Measurements from ENCODE around the gene CHIC1. TPM values are rescaled to one million over a fixed set of nuclear protein-coding genes. Genes with fewer than 3 reads are reported as not detected.
"Not testable (repeated sequence)": the region's sequence is repeated elsewhere in the genome, so short reads cannot be mapped to it uniquely, and the experiment has no call there.

The CHIC1 gene
- polyA plus RNA-seq, 1 donor (not counting 4 experiments of a cell fraction or from before 2014, with no cell fraction given): 6.3 TPM

GRCh38 chrX:73615022-73615421, 52.0 kb downstream of the CHIC1 start:
- Histone ChIP-seq H3K4me3 (ENCODE audit: control insufficient read depth in 2 of 3, extremely low read depth in 1 of 3, insufficient read depth in 2 of 3, low read depth in 1 of 3, low read length in 3 of 3) (no peak overlapping the region), H3K27me3 (ENCODE audit: control insufficient read depth, extremely low read depth, insufficient read depth, low read length) (no peaks in the 10 kb centered on the region), H3K79me2 (ENCODE audit: control insufficient read depth, insufficient read depth, low read length) (no peaks in the 10 kb centered on the region), H3K4me2 (ENCODE audit: control insufficient read depth, extremely low read depth, insufficient read depth, low read depth, low read length) (no peak overlapping the region), H2AFZ (ENCODE audit: control insufficient read depth, low read length) (no peak overlapping the region), H3K9me1 (ENCODE audit: control insufficient read depth, extremely low read depth, insufficient read depth, low read length) (no peaks in the 10 kb centered on the region), H3K9me3 (ENCODE audit: control insufficient read depth, low read depth, low read length) (no peaks in the 10 kb centered on the region), H3K4me1 (ENCODE audit: control insufficient read depth, extremely low read depth, insufficient read depth, low read length) (no peaks in the 10 kb centered on the region), H4K20me1 (ENCODE audit: control insufficient read depth, extremely low read depth, insufficient read depth, low read length) (no peaks in the 10 kb centered on the region), H3K36me3 (ENCODE audit: control insufficient read depth in 2 of 2, extremely low read depth in 1 of 2, insufficient read depth in 2 of 2, low read length in 2 of 2) (no peaks in the 10 kb centered on the region), H3K27ac (ENCODE audit: control insufficient read depth, insufficient read depth, low read length) (no peak overlapping the region), H3K9ac (ENCODE audit: control insufficient read depth, extremely low read depth, insufficient read depth, low read length) (no peak overlapping the region)
- TF ChIP-seq EZH2 (IDR thresholded peaks at IDR 0.05; ENCODE audit: low read length) (no peak), CTCF (optimal IDR thresholded peaks at IDR 0.05 in 1 of 3, IDR thresholded peaks at IDR 0.05 in 1 of 3, conservative IDR thresholded peaks at IDR 0.05 in 1 of 3; ENCODE audit: extremely low read depth in 1 of 3, insufficient read depth in 2 of 3, low read length in 3 of 3) (no peak)
- DNase-seq (ENCODE audit: low read depth, low spot score) (no peak), FAIRE-seq (no peak)
- dilution Hi-C loops (cut with MboI; ENCODE audit: extremely low pct_ligation_motif_present, low sequenced_read_pairs): no loop called here

- FAIRE-seq; H3K4me3 ChIP-seq (ENCODE audit: control insufficient read depth in 2 of 3, extremely low read depth in 1 of 3, insufficient read depth in 2 of 3, low read depth in 1 of 3, low read length in 3 of 3); H3K9me1 ChIP-seq (ENCODE audit: control insufficient read depth, extremely low read depth, insufficient read depth, low read length); H3K27me3 ChIP-seq (ENCODE audit: control insufficient read depth, extremely low read depth, insufficient read depth, low read length); DNase-seq (ENCODE audit: low read depth, low spot score); H3K9me3 ChIP-seq (ENCODE audit: control insufficient read depth, low read depth, low read length); H3K4me1 ChIP-seq (ENCODE audit: control insufficient read depth, extremely low read depth, insufficient read depth, low read length); H3K79me2 ChIP-seq (ENCODE audit: control insufficient read depth, insufficient read depth, low read length); H3K27ac ChIP-seq (ENCODE audit: control insufficient read depth, insufficient read depth, low read length); H4K20me1 ChIP-seq (ENCODE audit: control insufficient read depth, extremely low read depth, insufficient read depth, low read length); H3K9ac ChIP-seq (ENCODE audit: control insufficient read depth, extremely low read depth, insufficient read depth, low read length); H2AFZ ChIP-seq (ENCODE audit: control insufficient read depth, low read length); H3K4me2 ChIP-seq (ENCODE audit: control insufficient read depth, extremely low read depth, insufficient read depth, low read depth, low read length); H3K36me3 ChIP-seq (ENCODE audit: control insufficient read depth in 2 of 2, extremely low read depth in 1 of 2, insufficient read depth in 2 of 2, low read length in 2 of 2); dilution Hi-C loops (cut with MboI; ENCODE audit: extremely low pct_ligation_motif_present, low sequenced_read_pairs): not testable (repeated sequence)
These were observed 78.7 kb downstream of the CHIC1 start for GRCh38 chrX:73641669-73642068.

- Histone ChIP-seq H3K4me2 (ENCODE audit: control insufficient read depth, extremely low read depth, insufficient read depth, low read depth, low read length) (no peak overlapping the region), H3K79me2 (ENCODE audit: control insufficient read depth, insufficient read depth, low read length) (no peaks in the 10 kb centered on the region), H3K27ac (ENCODE audit: control insufficient read depth, insufficient read depth, low read length) (no peak overlapping the region), H3K9me3 (ENCODE audit: control insufficient read depth, low read depth, low read length) (peaks cover 3% of the 10 kb centered on the region), H3K4me1 (ENCODE audit: control insufficient read depth, extremely low read depth, insufficient read depth, low read length) (no peaks in the 10 kb centered on the region), H4K20me1 (ENCODE audit: control insufficient read depth, extremely low read depth, insufficient read depth, low read length) (no peaks in the 10 kb centered on the region), H3K27me3 (ENCODE audit: control insufficient read depth, extremely low read depth, insufficient read depth, low read length) (no peaks in the 10 kb centered on the region), H3K9me1 (ENCODE audit: control insufficient read depth, extremely low read depth, insufficient read depth, low read length) (no peaks in the 10 kb centered on the region), H3K4me3 (ENCODE audit: control insufficient read depth in 2 of 3, extremely low read depth in 1 of 3, insufficient read depth in 2 of 3, low read depth in 1 of 3, low read length in 3 of 3) (no peak overlapping the region), H2AFZ (ENCODE audit: control insufficient read depth, low read length) (no peak overlapping the region), H3K36me3 (ENCODE audit: control insufficient read depth in 2 of 2, extremely low read depth in 1 of 2, insufficient read depth in 2 of 2, low read length in 2 of 2) (no peaks in the 10 kb centered on the region), H3K9ac (ENCODE audit: control insufficient read depth, extremely low read depth, insufficient read depth, low read length) (no peak overlapping the region)
- dilution Hi-C loops (cut with MboI; ENCODE audit: extremely low pct_ligation_motif_present, low sequenced_read_pairs): no loop called here
- TF ChIP-seq EZH2 (IDR thresholded peaks at IDR 0.05; ENCODE audit: low read length): no peak
- TF ChIP-seq CTCF (optimal IDR thresholded peaks at IDR 0.05 in 1 of 3, IDR thresholded peaks at IDR 0.05 in 1 of 3, conservative IDR thresholded peaks at IDR 0.05 in 1 of 3; ENCODE audit: extremely low read depth in 1 of 3, insufficient read depth in 2 of 3, low read length in 3 of 3): no peak
- DNase-seq (ENCODE audit: low read depth, low spot score): no peak
- FAIRE-seq: no peak
These were observed 84.2 kb downstream of the CHIC1 start for GRCh38 chrX:73647212-73647611.
